IMR-90 (cell line): ENCODE results near the gene SLC2A11. TPM values are rescaled to one million over a fixed set of nuclear protein-coding genes. Genes with fewer than 3 reads are reported as not detected.

Source experiments
- ATAC-seq: fragments of 200-7000 bp; cut with Tn5 transposase; 2 replicates; pipeline ENCODE4 v1.9.1; 2020; ENCODE audit warnings: low read depth, mild to moderate bottlenecking, moderate library complexity
- BruUV-seq: library from RNA; stranded (reverse); fragments of 400-500 nt; replicated peaks from 2 replicates; lab custom pipeline; 2021; lab: Mats Ljungman, UMichigan
- CTCF ChIA-PET: fragments of 300-600 bp; formaldehyde crosslinking; extraction: SDS; loops from one replicate; lab custom pipeline; 2021; ENCODE audit warnings: antibody characterized with exemption; lab: Yijun Ruan, JAX
- POLR2A ChIA-PET: fragments of 300-600 bp; sonication (Branson Sonifier 250); formaldehyde crosslinking; loops from one replicate; lab custom pipeline; 2022; ENCODE audit warnings: antibody characterized with exemption; ENCODE audit not compliant: unreplicated experiment; lab: Charles Lee
- DNase-seq: peaks from one replicate; pipeline ENCODE4 v3.0.0; 2013
- H2AFZ ChIP-seq: replicated peaks from 2 replicates; pipeline ENCODE3; 2013; ENCODE audit warnings: low read length, mild to moderate bottlenecking; ENCODE audit not compliant: poor library complexity
- H2AK5ac ChIP-seq: 2 replicates; pipeline ENCODE4 v1.6.1; 2013; ENCODE audit warnings: low read depth, low read length, inconsistent platforms
- H2AK9ac ChIP-seq: replicated peaks from 2 replicates; pipeline ENCODE3; 2013; ENCODE audit warnings: mild to moderate bottlenecking, low read depth, low read length, moderate library complexity; ENCODE audit not compliant: poor library complexity
- H2BK120ac ChIP-seq: 2 replicates; pipeline ENCODE4 v1.6.1; 2013; ENCODE audit warnings: low read depth, low read length, inconsistent platforms
- H2BK15ac ChIP-seq: 3 replicates; pipeline ENCODE4 v1.6.1; 2013; ENCODE audit warnings: low read depth, low read length, inconsistent platforms
- H2BK20ac ChIP-seq: 2 replicates; pipeline ENCODE4 v1.6.1; 2013; ENCODE audit warnings: low read depth, mild to moderate bottlenecking, inconsistent platforms, low read length, moderate library complexity
- H2BK5ac ChIP-seq: 2 replicates; pipeline ENCODE4 v1.6.1; 2013; ENCODE audit warnings: mild to moderate bottlenecking, low read depth, low read length, inconsistent platforms; ENCODE audit not compliant: poor library complexity, severe bottlenecking
- H3K14ac ChIP-seq: replicated peaks from 2 replicates; pipeline ENCODE4 v1.6.1; 2013; ENCODE audit warnings: low read depth, low read length, inconsistent platforms
- H3K18ac ChIP-seq: 2 replicates; pipeline ENCODE4 v1.6.1; 2013; ENCODE audit warnings: low read depth, low read length, control low read depth
- H3K23ac ChIP-seq: 2 replicates; pipeline ENCODE4 v1.6.1; 2013; ENCODE audit warnings: low read depth, low read length, inconsistent platforms
- H3K27ac ChIP-seq: 2 replicates; pipeline ENCODE4 v1.5.1; 2013; ENCODE audit warnings: mild to moderate bottlenecking, control low read depth, low read length; ENCODE audit not compliant: insufficient read depth
- H3K27me3 ChIP-seq: 2 replicates; pipeline ENCODE4 v1.6.1; 2013; ENCODE audit warnings: low read length; ENCODE audit not compliant: control insufficient read depth, insufficient read depth
- H3K36me3 ChIP-seq: 2 replicates; pipeline ENCODE4 v1.6.1; 2013; ENCODE audit warnings: low read length, mixed read lengths; ENCODE audit not compliant: control insufficient read depth, insufficient read depth
- H3K4ac ChIP-seq: 2 replicates; pipeline ENCODE4 v1.6.1; 2013; ENCODE audit warnings: low read depth, low read length, inconsistent platforms
- H3K4me1 ChIP-seq: 2 replicates; pipeline ENCODE4 v1.6.1; 2013; ENCODE audit warnings: low read length, mixed read lengths; ENCODE audit not compliant: control insufficient read depth, insufficient read depth
- H3K4me2 ChIP-seq: 2 replicates; pipeline ENCODE4 v1.6.1; 2013; ENCODE audit warnings: low read depth, mild to moderate bottlenecking, control low read depth, low read length, moderate library complexity
- H3K4me3 ChIP-seq: 2 replicates; pipeline ENCODE4 v1.5.1; 2013; ENCODE audit warnings: low read depth, mild to moderate bottlenecking, control low read depth, low read length, moderate library complexity; ENCODE audit not compliant: insufficient read depth
- H3K56ac ChIP-seq: 2 replicates; pipeline ENCODE4 v1.6.1; 2013; ENCODE audit warnings: low read length, inconsistent platforms; ENCODE audit not compliant: insufficient read depth; ENCODE audit errors: extremely low read depth
- H3K79me1 ChIP-seq, 2 experiments: 2 replicates each; pipeline ENCODE4 v1.6.1; 2013; ENCODE audit warnings: low read length in 2 of 2, inconsistent platforms in 1 of 2, low read depth in 1 of 2
- H3K9ac ChIP-seq: 2 replicates; pipeline ENCODE4 v1.6.1; 2013; ENCODE audit warnings: low read depth, low read length, control low read depth
- H3K9me1 ChIP-seq: 2 replicates; pipeline ENCODE4 v1.6.1; 2013; ENCODE audit warnings: low read length, inconsistent platforms; ENCODE audit not compliant: insufficient read depth
- H3K9me3 ChIP-seq: 2 replicates; pipeline ENCODE4 v1.6.1; 2013; ENCODE audit warnings: low read length; ENCODE audit not compliant: control insufficient read depth, insufficient read depth
- H4K20me1 ChIP-seq: 2 replicates; pipeline ENCODE4 v1.6.1; 2013; ENCODE audit warnings: low read length, inconsistent platforms; ENCODE audit not compliant: insufficient read depth
- H4K5ac ChIP-seq: 2 replicates; pipeline ENCODE4 v1.6.1; 2013; ENCODE audit warnings: mild to moderate bottlenecking, low read depth, low read length, control low read depth
- H4K8ac ChIP-seq, 2 experiments: 2 replicates each; pipeline ENCODE4 v1.6.1; 2013; ENCODE audit warnings: low read depth in 2 of 2, low read length in 2 of 2, control low read depth in 1 of 2, inconsistent platforms in 1 of 2
- H4K91ac ChIP-seq: 2 replicates; pipeline ENCODE4 v1.6.1; 2013; ENCODE audit warnings: low read depth, low read length, inconsistent platforms; ENCODE audit not compliant: insufficient read depth
- CEBPB ChIP-seq: IDR thresholded peaks from 2 replicates; pipeline ENCODE4 v1.6.1; 2012; ENCODE audit warnings: low read depth, low read length, improper control_type of control experiment
- MAZ ChIP-seq: IDR thresholded peaks from 2 replicates; pipeline ENCODE4 v1.6.1; 2012; ENCODE audit warnings: low read depth, mild to moderate bottlenecking, low read length, improper control_type of control experiment, moderate library complexity, borderline replicate concordance
- MXI1 ChIP-seq: IDR thresholded peaks from 2 replicates; pipeline ENCODE4 v1.6.1; 2012; ENCODE audit warnings: low read depth, mild to moderate bottlenecking, low read length, moderate library complexity, borderline replicate concordance
- POLR2A ChIP-seq: IDR thresholded peaks from 2 replicates; pipeline ENCODE4 v1.6.1; 2012; ENCODE audit warnings: mild to moderate bottlenecking, low read depth, low read length
- RCOR1 ChIP-seq: IDR thresholded peaks from 2 replicates; pipeline ENCODE4 v1.6.1; 2012; ENCODE audit warnings: mild to moderate bottlenecking, low read length, improper control_type of control experiment; ENCODE audit not compliant: insufficient replicate concordance
- SMC3 ChIP-seq: fragments of 150-350 bp; IDR thresholded peaks from 2 replicates; pipeline ENCODE4 v1.6.1; 2016; ENCODE audit warnings: low read depth, mild to moderate bottlenecking, antibody characterized with exemption, low read length, moderate library complexity
- WGBS, 2 experiments: methylation state at CpG; one replicate each; pipeline versions ENCODE4 v1.1.5 to v1.1.7; 2013; ENCODE audit warnings: missing lambda C conversion rate in 2 of 2; ENCODE audit not compliant: insufficient read length in 1 of 2; ENCODE audit errors: extremely low coverage in 2 of 2; 5-methylcytosine and 5-hydroxymethylcytosine counted together
- dilution Hi-C: fragments of 300-500 bp; cut with HindIII; formaldehyde crosslinking; loops from one replicate; pipeline ENCODE4 v1.14.3; 2018; ENCODE audit warnings: low sequenced_read_pairs; ENCODE audit not compliant: unreplicated experiment
- in situ Hi-C: fragments of 300-500 bp; cut with MboI; formaldehyde crosslinking; loops from 3 replicates; pipeline ENCODE4 v1.14.3; 2019; ENCODE audit warnings: low sequenced_read_pairs, inconsistent platforms, mixed read lengths
- intact Hi-C: fragments of 100-400 bp; cut with micrococcal nuclease; formaldehyde crosslinking; loops from 2 replicates; pipeline ENCODE4 v1.10.0; 2022
- polyA plus RNA-seq, 3 experiments: library from polyadenylated mRNA; depleted of rRNA; stranded (reverse); fragments of >200 nt; gene quantifications; 2 replicates each; pipeline ENCODE4 v1.2.3, GENCODE V29; 2012; ENCODE audit warnings: low replicate concordance in 1 of 3
- total RNA-seq: library from RNA; depleted of rRNA; stranded (reverse); fragments of >200 nt; gene quantifications from 2 replicates; pipeline ENCODE4 v1.2.3, GENCODE V29; 2012
- TF ChIP-seq, protein P1 (sequence below): fragments of 150-350 bp; IDR thresholded peaks from 2 replicates; pipeline ENCODE4 v1.6.1; 2017; ENCODE audit warnings: mild to moderate bottlenecking, antibody characterized with exemption, low read length, low read depth
- TF ChIP-seq, protein P2 (sequence below): conservative IDR thresholded peaks from 2 replicates; pipeline ENCODE4 v1.5.1; 2012; ENCODE audit warnings: mild to moderate bottlenecking, low read depth, low read length, improper control_type of control experiment

The SLC2A11 gene
- total and polyA plus RNA-seq, 2 of the 4 experiments (the other 2 are of a cell fraction) = 3.2 to 8.7 TPM

DNA sequence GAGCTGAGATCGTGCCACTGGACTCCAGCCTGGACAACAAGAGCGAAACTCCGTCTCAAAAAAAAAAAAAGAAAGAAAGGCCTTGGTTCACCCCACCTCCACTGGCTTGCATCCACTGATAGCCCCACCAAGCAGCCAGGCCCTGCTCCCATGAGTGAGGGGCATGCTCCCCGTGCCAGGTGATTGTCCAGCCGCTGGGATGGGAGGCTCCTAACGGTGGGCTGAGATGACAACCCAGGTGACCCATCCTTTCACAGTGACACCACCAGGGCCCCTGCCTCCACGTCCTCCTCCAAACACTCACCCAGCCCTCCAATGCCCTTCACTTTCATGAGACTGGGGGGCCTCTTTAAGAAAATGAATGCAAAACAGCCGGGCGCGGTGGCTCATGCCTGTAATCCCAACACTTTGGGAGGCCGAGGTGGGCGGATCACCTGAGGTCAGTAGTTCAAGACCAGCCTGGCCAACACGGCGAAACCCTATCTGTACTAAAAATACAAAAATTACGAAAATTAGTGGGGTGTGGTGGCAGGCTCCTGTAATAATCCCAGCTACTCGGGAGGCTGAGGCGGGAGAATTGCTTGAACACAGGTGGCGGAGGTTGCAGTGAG, 10.3 kb upstream of the SLC2A11 start:
- intact Hi-C loops = loop anchor here (5.0 kb wide), 3 partner anchors 75 to 305 kb away; partner anchors contain the start of gene MMP11
- Histone ChIP-seq H2BK15ac (no peak overlapping the region), H3K9ac (no peak overlapping the region), H2AK9ac (peak overlapping the region; percentile 2), H3K56ac (no peak overlapping the region), H2BK120ac (no peak overlapping the region), H3K27ac (no peak overlapping the region), H3K4me2 (no peak overlapping the region), H3K36me3 (no peaks in the 10 kb centered on the region), H3K27me3 (no peaks in the 10 kb centered on the region; the same call in 1 of the 2 replicates), H3K4me3 (no peak overlapping the region), H3K23ac (no peak overlapping the region), H3K9me1 (no peaks in the 10 kb centered on the region), H2BK20ac (no peak overlapping the region), H4K8ac (no peak overlapping the region), H3K4me1 (peaks cover 19% of the 10 kb centered on the region), H4K91ac (no peak overlapping the region), H3K79me1 (no peaks in the 10 kb centered on the region), H3K4ac (no peak overlapping the region), H2BK5ac (no peak overlapping the region), H4K5ac (no peak overlapping the region), H2AFZ (no peak overlapping the region), H3K9me3 (no peaks in the 10 kb centered on the region), H3K14ac (no peak overlapping the region), H2AK5ac (peak overlapping the region; percentile 15; the same call in 1 of the 2 replicates), H4K20me1 (no peaks in the 10 kb centered on the region), H3K18ac (no peak overlapping the region)
- BruUV-seq = no TSS peak
- ATAC-seq = no peak
- no peak for TF ChIP-seq MAZ
- TF ChIP-seq POLR2A = no peak
- TF ChIP-seq, protein P1, sequence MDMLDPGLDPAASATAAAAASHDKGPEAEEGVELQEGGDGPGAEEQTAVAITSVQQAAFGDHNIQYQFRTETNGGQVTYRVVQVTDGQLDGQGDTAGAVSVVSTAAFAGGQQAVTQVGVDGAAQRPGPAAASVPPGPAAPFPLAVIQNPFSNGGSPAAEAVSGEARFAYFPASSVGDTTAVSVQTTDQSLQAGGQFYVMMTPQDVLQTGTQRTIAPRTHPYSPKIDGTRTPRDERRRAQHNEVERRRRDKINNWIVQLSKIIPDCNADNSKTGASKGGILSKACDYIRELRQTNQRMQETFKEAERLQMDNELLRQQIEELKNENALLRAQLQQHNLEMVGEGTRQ = no peak
- TF ChIP-seq, protein P2, sequence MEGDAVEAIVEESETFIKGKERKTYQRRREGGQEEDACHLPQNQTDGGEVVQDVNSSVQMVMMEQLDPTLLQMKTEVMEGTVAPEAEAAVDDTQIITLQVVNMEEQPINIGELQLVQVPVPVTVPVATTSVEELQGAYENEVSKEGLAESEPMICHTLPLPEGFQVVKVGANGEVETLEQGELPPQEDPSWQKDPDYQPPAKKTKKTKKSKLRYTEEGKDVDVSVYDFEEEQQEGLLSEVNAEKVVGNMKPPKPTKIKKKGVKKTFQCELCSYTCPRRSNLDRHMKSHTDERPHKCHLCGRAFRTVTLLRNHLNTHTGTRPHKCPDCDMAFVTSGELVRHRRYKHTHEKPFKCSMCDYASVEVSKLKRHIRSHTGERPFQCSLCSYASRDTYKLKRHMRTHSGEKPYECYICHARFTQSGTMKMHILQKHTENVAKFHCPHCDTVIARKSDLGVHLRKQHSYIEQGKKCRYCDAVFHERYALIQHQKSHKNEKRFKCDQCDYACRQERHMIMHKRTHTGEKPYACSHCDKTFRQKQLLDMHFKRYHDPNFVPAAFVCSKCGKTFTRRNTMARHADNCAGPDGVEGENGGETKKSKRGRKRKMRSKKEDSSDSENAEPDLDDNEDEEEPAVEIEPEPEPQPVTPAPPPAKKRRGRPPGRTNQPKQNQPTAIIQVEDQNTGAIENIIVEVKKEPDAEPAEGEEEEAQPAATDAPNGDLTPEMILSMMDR = no peak
- no peak for TF ChIP-seq MXI1
- TF ChIP-seq CEBPB = no peak
- TF ChIP-seq SMC3 = no peak
- no peak for TF ChIP-seq RCOR1
- ChIA-PET POLR2A (no interaction called here), CTCF (no interaction called here)
- dilution Hi-C loops = no loop called here
- in situ Hi-C loops = loop anchor here (10.0 kb wide), 1 partner anchor 323 kb away; no protein-coding TSS in a partner anchor
- DNase-seq = no peak
- WGBS, 2 experiments = 86% methylated on average over 7 of the region's 18 CpGs; no CpG with 5 or more reads in 1 of the 2 experiments
